GM12878 (cell line): Measurements from ENCODE around the gene NBEA. TPM values are rescaled to one million over a fixed set of nuclear protein-coding genes. Genes with fewer than 3 reads are reported as not detected.

Source experiments
- ATAC-seq: fragments of 200-7000 bp; cut with Tn5 transposase; 3 replicates; pipeline ENCODE4 v1.9.1; 2020; ENCODE audit warnings: mild to moderate bottlenecking, moderate library complexity
- BruUV-seq: library from RNA; stranded (reverse); fragments of 400-500 nt; replicated peaks from 2 replicates; lab custom pipeline; 2021; lab: Mats Ljungman, UMichigan
- CTCF ChIA-PET: fragments of 300-600 bp; sonication (Branson Sonifier 250); formaldehyde crosslinking; extraction: SDS; loops from one replicate; lab custom pipeline; 2021; ENCODE audit warnings: inconsistent platforms; lab: Yijun Ruan, JAX
- POLR2A ChIA-PET: fragments of 350-600 bp; formaldehyde crosslinking; extraction: SDS; loops from one replicate; lab custom pipeline; 2021; ENCODE audit warnings: inconsistent platforms; lab: Charles Lee
- RAD21 ChIA-PET: fragments of 300-600 bp; sonication (Branson Sonifier 250); formaldehyde crosslinking; loops from one replicate; lab custom pipeline; 2023; ENCODE audit warnings: antibody characterized with exemption; ENCODE audit not compliant: unreplicated experiment; lab: Charles Lee
- SMC1A ChIA-PET: fragments of 300-600 bp; sonication (Branson Sonifier 250); formaldehyde crosslinking; loops from one replicate; lab custom pipeline; 2023; ENCODE audit not compliant: unreplicated experiment, uncharacterized antibody; lab: Charles Lee
- DNase-seq: peaks from one replicate; pipeline ENCODE4 v3.0.0-alpha.2; 2011; ENCODE audit warnings: low read depth, low spot score
- FAIRE-seq: peaks from 3 replicates; lab custom pipeline; 2011; peaks lifted over from hg19 to GRCh38; lab: Jason Lieb, UNC
- H2AFZ ChIP-seq: 2 replicates; pipeline ENCODE4 v1.6.0; 2011; ENCODE audit warnings: low read depth, low read length, control low read depth; ENCODE audit not compliant: control insufficient read depth
- H3K27ac ChIP-seq: 2 replicates; pipeline ENCODE4 v1.5.1; 2011; ENCODE audit warnings: control low read depth; ENCODE audit not compliant: control insufficient read depth, insufficient read depth
- H3K27me3 ChIP-seq, 2 experiments: replicated peaks in 1 of 2; 2 replicates each; pipeline versions ENCODE4 v1.6.0 to v1.6.1; 2011; ENCODE audit warnings: low read length in 1 of 2; ENCODE audit not compliant: control insufficient read depth in 2 of 2, insufficient read depth in 2 of 2
- H3K36me3 ChIP-seq, 2 experiments: 2 replicates each; pipeline ENCODE4 v1.5.1; 2011; ENCODE audit warnings: low read length in 1 of 2; ENCODE audit not compliant: control insufficient read depth in 2 of 2, insufficient read depth in 2 of 2
- H3K4me1 ChIP-seq: 2 replicates; pipeline ENCODE4 v1.6.1; 2011; ENCODE audit warnings: mild to moderate bottlenecking, low read length, moderate library complexity, mixed read lengths; ENCODE audit not compliant: control insufficient read depth, insufficient read depth
- H3K4me2 ChIP-seq: 2 replicates; pipeline ENCODE4 v1.6.0; 2011; ENCODE audit warnings: control low read depth; ENCODE audit not compliant: control insufficient read depth, insufficient read depth
- H3K4me3 ChIP-seq: fragments of 200-600 bp; sonication (generic); 2 replicates; pipeline ENCODE4 v1.5.1; 2016
- H3K79me2 ChIP-seq: 2 replicates; pipeline ENCODE4 v1.6.0; 2011; ENCODE audit warnings: low read length; ENCODE audit not compliant: control insufficient read depth, insufficient read depth
- H3K9ac ChIP-seq: 2 replicates; pipeline ENCODE4 v1.8.0; 2011; ENCODE audit warnings: low read length, control low read depth, mixed read lengths; ENCODE audit not compliant: control insufficient read depth, insufficient read depth
- H3K9me3 ChIP-seq: replicated peaks from 3 replicates; pipeline ENCODE4 v1.5.1; 2011; ENCODE audit warnings: mild to moderate bottlenecking, low read length; ENCODE audit not compliant: control insufficient read depth, insufficient read depth
- H4K20me1 ChIP-seq: 2 replicates; pipeline ENCODE4 v1.6.0; 2011; ENCODE audit not compliant: control insufficient read depth, insufficient read depth
- BCL11A ChIP-seq: IDR thresholded peaks from 2 replicates; pipeline ENCODE4 v1.6.1; 2011; ENCODE audit warnings: low read depth, low read length
- BRCA1 ChIP-seq: IDR thresholded peaks from 2 replicates; pipeline ENCODE4 v1.6.1; 2011; ENCODE audit warnings: low read depth, low read length, improper control_type of control experiment
- CEBPB ChIP-seq, 2 experiments: fragments of 150-350 bp in 1 of 2; IDR thresholded peaks; 2 replicates each; pipeline ENCODE4 v1.6.1; 2012 to 2014; ENCODE audit warnings: low read depth in 2 of 2, low read length in 2 of 2, borderline replicate concordance in 1 of 2, inconsistent platforms in 1 of 2
- CHD1 ChIP-seq: IDR thresholded peaks from 2 replicates; pipeline ENCODE4 v1.6.1; 2012; ENCODE audit warnings: low read depth, low read length, improper control_type of control experiment
- E2F4 ChIP-seq: IDR thresholded peaks from 2 replicates; pipeline ENCODE4 v1.6.1; 2012; ENCODE audit warnings: low read depth, low read length, improper control_type of control experiment
- ESRRA ChIP-seq: IDR thresholded peaks from 2 replicates; pipeline ENCODE4 v1.6.1; 2012; ENCODE audit warnings: mild to moderate bottlenecking, low read length, improper control_type of control experiment
- FOS ChIP-seq: IDR thresholded peaks from 3 replicates; pipeline ENCODE4 v1.6.1; 2011; ENCODE audit warnings: borderline replicate concordance; ENCODE audit not compliant: insufficient read length; ENCODE audit errors: extremely low read depth
- HDAC6 ChIP-seq: fragments of 200-600 bp; sonication (generic); IDR thresholded peaks from one replicate; pipeline ENCODE4 v1.8.0; 2017; ENCODE audit warnings: antibody characterized with exemption; ENCODE audit not compliant: unreplicated experiment
- LARP7 ChIP-seq: fragments of 450-650 bp; IDR thresholded peaks from 2 replicates; pipeline ENCODE4 v1.6.1; 2017; ENCODE audit warnings: mild to moderate bottlenecking
- MYB ChIP-seq: fragments of 150-350 bp; IDR thresholded peaks from 2 replicates; pipeline ENCODE4 v1.6.1; 2014; ENCODE audit warnings: mild to moderate bottlenecking, low read depth, low read length, borderline replicate concordance
- MYC ChIP-seq: IDR thresholded peaks from 2 replicates; pipeline ENCODE4 v1.6.1; 2011; ENCODE audit warnings: mild to moderate bottlenecking, low read length, moderate library complexity, inconsistent platforms; ENCODE audit not compliant: insufficient read depth, insufficient replicate concordance, insufficient read length, severe bottlenecking
- NFIC ChIP-seq: IDR thresholded peaks from 2 replicates; pipeline ENCODE4 v1.6.1; 2012; ENCODE audit warnings: low read depth, mild to moderate bottlenecking, inconsistent platforms, low read length, moderate library complexity
- NR2F1 ChIP-seq: fragments of 450-650 bp; conservative IDR thresholded peaks from 2 replicates; pipeline ENCODE4 v1.6.1; 2017; ENCODE audit warnings: mild to moderate bottlenecking
- PAX5 ChIP-seq: IDR thresholded peaks from 2 replicates; pipeline ENCODE4 v1.6.1; 2011; ENCODE audit warnings: low read depth, low read length, borderline replicate concordance
- SMAD1 ChIP-seq: fragments of 450-650 bp; IDR thresholded peaks from 2 replicates; pipeline ENCODE4 v1.6.1; 2018; ENCODE audit warnings: mild to moderate bottlenecking, low read depth; ENCODE audit not compliant: partially characterized antibody
- SMARCA5 ChIP-seq: fragments of 450-650 bp; IDR thresholded peaks from 2 replicates; pipeline ENCODE4 v1.6.1; 2017; ENCODE audit warnings: mild to moderate bottlenecking
- SREBF2 ChIP-seq: IDR thresholded peaks from 2 replicates; pipeline ENCODE4 v1.6.1; 2012; ENCODE audit warnings: mild to moderate bottlenecking, low read length
- SRF ChIP-seq, 2 experiments: IDR thresholded peaks; 2 replicates each; pipeline ENCODE4 v1.6.1; 2011; ENCODE audit warnings: low read depth in 2 of 2, low read length in 2 of 2, mild to moderate bottlenecking in 1 of 2, moderate library complexity in 1 of 2
- ZBTB40 ChIP-seq: fragments of 450-650 bp; IDR thresholded peaks from 2 replicates; pipeline ENCODE4 v1.6.1; 2016; ENCODE audit warnings: mild to moderate bottlenecking, moderate library complexity, borderline replicate concordance
- WGBS: methylation state at CpG from one replicate; pipeline ENCODE4 v1.1.6; 2016; ENCODE audit warnings: low lambda C conversion rate; ENCODE audit not compliant: insufficient replicate concordance, insufficient coverage; ENCODE audit errors: missing lambda C conversion rate; 5-methylcytosine and 5-hydroxymethylcytosine counted together
- in situ Hi-C: fragments of 300-500 bp; cut with MboI; formaldehyde crosslinking; loops from 9 replicates; pipeline ENCODE4 v1.14.3; 2018; ENCODE audit warnings: mixed read lengths
- intact Hi-C: fragments of 100-400 bp; cut with micrococcal nuclease; formaldehyde crosslinking; loops from one replicate; pipeline ENCODE4 v1.14.2; 2022; ENCODE audit not compliant: unreplicated experiment
- polyA plus RNA-seq, 11 experiments: library from polyadenylated mRNA; depleted of rRNA in 4 of 11; unstranded in 6 of 11; stranded (reverse) in 5 of 11; fragments of >200 nt; fragmentation: Nextera tagmentation in 4 of 11; fragmentation: Illumina TruSeq in 1 of 11; extraction: Ambion mirVana in 4 of 11; extraction: Trizol in 1 of 11; gene quantifications; 1 replicate in 1 of 11; 2 replicates in 10 of 11; pipeline versions ENCODE4 v1.2.1 to v1.2.3, GENCODE V29; 2011 to 2016; ENCODE audit warnings: inconsistent platforms in 2 of 11, missing spikeins in 2 of 11, low read depth in 1 of 11
- total RNA-seq, 4 experiments: library from RNA; depleted of rRNA in 3 of 4; stranded (reverse); fragments of >200 nt in 3 of 4; fragmentation: Illumina TruSeq in 1 of 4; extraction: Trizol in 1 of 4; gene quantifications; 2 replicates each; pipeline versions ENCODE4 v1.2.1 to v1.2.3, GENCODE V29; 2013 to 2021

Gene NBEA
- total and polyA plus RNA-seq, 10 of the 15 experiments (the other 5 are each of a cell fraction or from before 2014, with no cell fraction given): 0.23 to 3.6 (median 0.55) TPM

- DNase-seq (no peak), FAIRE-seq (no peak), ATAC-seq (no peak)
- no peaks in the 10 kb centered on the region for H3K4me1 ChIP-seq
- POLR2A ChIA-PET: no interaction called here
- H3K9me3 ChIP-seq: no peaks in the 10 kb centered on the region
- no peak overlapping the region for H3K4me3 ChIP-seq
- TF ChIP-seq ZBTB40 (no peak), PAX5 (no peak), CHD1 (no peak), CEBPB (IDR thresholded peaks at IDR 0.05; ENCODE audit: borderline replicate concordance in 1 of 2, low read depth in 2 of 2, low read length in 2 of 2) (no peak), MYC (no peak), NR2F1 (no peak), FOS (no peak), NFIC (no peak), SREBF2 (no peak), MYB (no peak), HDAC6 (no peak), ESRRA (no peak), SRF (IDR thresholded peaks at IDR 0.05; ENCODE audit: low read depth in 2 of 2, low read length in 2 of 2) (no peak), BCL11A (no peak), SMAD1 (no peak), BRCA1 (no peak), E2F4 (no peak), SMARCA5 (no peak), LARP7 (no peak)
- H3K4me2 ChIP-seq: no peak overlapping the region
- no peak overlapping the region for H2AFZ ChIP-seq
- no peak overlapping the region for H3K9ac ChIP-seq
- intact Hi-C loops (no loop called here), in situ Hi-C loops (no loop called here)
- no TSS peak for BruUV-seq
- CTCF ChIA-PET: no interaction called here
- SMC1A ChIA-PET: no interaction called here
- RAD21 ChIA-PET: no interaction called here
- no peaks in the 10 kb centered on the region for H3K27me3 ChIP-seq
- no peak overlapping the region for H3K27ac ChIP-seq
- H3K36me3 ChIP-seq: no peaks in the 10 kb centered on the region
- H3K79me2 ChIP-seq: no peaks in the 10 kb centered on the region
- no peaks in the 10 kb centered on the region for H4K20me1 ChIP-seq
- whole genome bisulfite sequencing: 37% methylated on average over 5 of the region's 5 CpGs
Observed at GRCh38 chr13:34935841-34936240, 6.2 kb upstream of the NBEA start.
